ENCODE measurements around the gene ATP6V1B1. TPM values are rescaled to one million over a fixed set of nuclear protein-coding genes. Genes with fewer than 3 reads are reported as not detected.
A peak's percentile ranks its signal among the peaks of the same experiment; 100 is the strongest.

Gene ATP6V1B1
- total RNA-seq, 1 donor from 2014 or later: 6.3 TPM

DNA sequence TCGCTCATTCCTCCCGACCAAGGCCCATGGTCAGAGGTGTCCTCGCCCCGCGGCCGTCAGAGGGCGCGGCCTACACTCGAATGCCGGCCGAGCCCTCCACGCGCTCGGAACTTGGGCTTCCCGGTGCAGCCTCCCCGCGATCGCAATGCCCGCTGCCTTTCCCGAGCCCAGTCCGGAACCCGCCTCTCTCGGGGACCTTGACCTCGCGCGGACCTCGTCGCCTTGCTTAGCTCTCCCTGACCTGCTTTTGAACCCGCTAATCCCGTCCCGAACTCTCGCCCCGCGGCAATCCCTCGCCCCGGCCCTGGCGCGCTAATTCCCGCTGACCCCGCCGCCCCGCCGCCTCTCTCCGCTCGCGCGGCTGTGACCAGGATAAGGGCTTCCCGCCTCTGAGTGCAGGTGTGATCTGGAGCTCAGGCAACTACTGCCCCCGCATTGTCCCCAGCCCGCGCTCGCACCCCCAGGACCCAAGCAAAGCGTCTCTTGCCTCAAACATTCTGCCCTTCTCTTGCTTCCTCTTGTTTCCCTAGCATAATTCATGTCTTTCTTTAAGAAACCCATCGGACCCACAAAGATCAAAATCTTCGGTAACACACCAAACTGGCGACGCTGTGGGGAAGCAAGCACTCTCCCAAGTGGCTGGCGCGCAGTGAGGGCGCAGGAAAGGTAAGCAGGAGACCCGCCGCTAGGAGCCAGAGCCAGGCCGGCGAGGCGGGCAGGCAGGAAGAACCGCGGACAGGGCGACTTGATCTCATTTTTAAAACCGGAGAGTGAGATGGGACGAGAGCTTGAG, 46.6 kb upstream of the ATP6V1B1 start:
- peak; percentile 69 for DNase-seq (ENCODE audit: extremely low spot score, unreplicated experiment)
- TF ChIP-seq, protein P1, sequence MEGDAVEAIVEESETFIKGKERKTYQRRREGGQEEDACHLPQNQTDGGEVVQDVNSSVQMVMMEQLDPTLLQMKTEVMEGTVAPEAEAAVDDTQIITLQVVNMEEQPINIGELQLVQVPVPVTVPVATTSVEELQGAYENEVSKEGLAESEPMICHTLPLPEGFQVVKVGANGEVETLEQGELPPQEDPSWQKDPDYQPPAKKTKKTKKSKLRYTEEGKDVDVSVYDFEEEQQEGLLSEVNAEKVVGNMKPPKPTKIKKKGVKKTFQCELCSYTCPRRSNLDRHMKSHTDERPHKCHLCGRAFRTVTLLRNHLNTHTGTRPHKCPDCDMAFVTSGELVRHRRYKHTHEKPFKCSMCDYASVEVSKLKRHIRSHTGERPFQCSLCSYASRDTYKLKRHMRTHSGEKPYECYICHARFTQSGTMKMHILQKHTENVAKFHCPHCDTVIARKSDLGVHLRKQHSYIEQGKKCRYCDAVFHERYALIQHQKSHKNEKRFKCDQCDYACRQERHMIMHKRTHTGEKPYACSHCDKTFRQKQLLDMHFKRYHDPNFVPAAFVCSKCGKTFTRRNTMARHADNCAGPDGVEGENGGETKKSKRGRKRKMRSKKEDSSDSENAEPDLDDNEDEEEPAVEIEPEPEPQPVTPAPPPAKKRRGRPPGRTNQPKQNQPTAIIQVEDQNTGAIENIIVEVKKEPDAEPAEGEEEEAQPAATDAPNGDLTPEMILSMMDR (conservative IDR thresholded peaks at IDR 0.05): no peak
- H3K4me3 Mint-ChIP-seq: peak overlapping the region; percentile 82
- H3K27ac Mint-ChIP-seq: peak overlapping the region; percentile 22
- peaks cover 15% of the 10 kb centered on the region for H3K4me1 Mint-ChIP-seq (ENCODE audit: unreplicated experiment)
- peaks cover 7% of the 10 kb centered on the region for H3K36me3 Mint-ChIP-seq
- H3K27me3 Mint-ChIP-seq: peaks cover 99% of the 10 kb centered on the region
- H3K9me3 Mint-ChIP-seq: no peaks in the 10 kb centered on the region

DNA sequence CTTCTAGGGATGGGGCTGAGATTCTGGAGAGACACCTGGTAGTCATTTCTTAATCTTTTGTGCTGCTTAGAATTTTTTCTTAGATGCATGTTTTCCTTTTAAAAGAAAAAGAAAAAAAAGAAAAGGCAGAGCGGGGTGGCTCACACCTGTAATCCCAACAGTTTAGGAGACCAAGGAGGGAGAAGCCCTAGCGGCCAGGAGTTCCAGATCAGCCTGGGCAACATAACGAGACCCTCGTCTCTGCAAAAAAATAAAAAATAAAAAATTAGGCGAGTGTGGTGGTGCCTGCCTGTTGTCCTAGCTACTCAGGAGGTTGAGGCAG, 46.0 kb upstream of the ATP6V1B1 start:
- DNase-seq (ENCODE audit: extremely low spot score, unreplicated experiment): peak; percentile 18
- Mint-ChIP-seq H3K27me3 (peaks cover 99% of the 10 kb centered on the region), H3K4me1 (ENCODE audit: unreplicated experiment) (peaks cover 15% of the 10 kb centered on the region), H3K4me3 (peak overlapping the region; percentile 82), H3K27ac (no peak overlapping the region), H3K9me3 (no peaks in the 10 kb centered on the region), H3K36me3 (peaks cover 7% of the 10 kb centered on the region)
- TF ChIP-seq, protein P1 (conservative IDR thresholded peaks at IDR 0.05): no peak

DNA sequence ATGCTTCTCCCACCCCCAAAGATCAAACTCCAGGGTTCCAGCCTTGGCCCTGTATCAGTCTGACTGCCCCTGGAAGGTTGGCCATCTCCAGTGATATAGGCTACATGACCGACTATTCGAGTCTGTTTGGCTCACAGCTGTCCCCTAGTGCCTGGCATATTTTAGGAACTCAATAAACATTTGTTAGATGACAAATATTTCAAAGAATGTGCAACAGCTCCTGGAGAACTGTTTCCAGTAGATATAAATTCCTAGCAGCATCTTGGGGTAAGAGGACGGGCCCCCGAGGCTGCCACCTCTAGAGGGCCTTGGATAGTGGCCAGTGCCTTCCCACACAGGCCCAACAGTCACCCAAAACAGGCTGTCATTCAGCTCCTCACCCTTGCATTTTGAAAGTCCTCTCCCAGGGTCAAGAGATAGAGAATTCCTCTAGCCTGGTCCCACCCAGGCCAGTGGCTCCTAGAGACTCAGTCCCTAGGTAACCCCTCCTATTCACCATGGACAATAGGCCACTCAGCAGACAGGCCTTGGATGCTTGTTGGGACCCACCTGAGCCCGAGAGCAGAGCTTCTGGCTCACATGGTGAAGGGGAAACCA, 45.1 kb upstream of the ATP6V1B1 start:
- peak; percentile 52 for DNase-seq (ENCODE audit: extremely low spot score, unreplicated experiment)
- Mint-ChIP-seq H3K4me1 (ENCODE audit: unreplicated experiment) (peaks cover 15% of the 10 kb centered on the region), H3K4me3 (peak overlapping the region; percentile 39), H3K27ac (no peak overlapping the region), H3K36me3 (peaks cover 7% of the 10 kb centered on the region), H3K27me3 (peaks cover 99% of the 10 kb centered on the region), H3K9me3 (no peaks in the 10 kb centered on the region)
- TF ChIP-seq, protein P1 (conservative IDR thresholded peaks at IDR 0.05): no peak

DNA sequence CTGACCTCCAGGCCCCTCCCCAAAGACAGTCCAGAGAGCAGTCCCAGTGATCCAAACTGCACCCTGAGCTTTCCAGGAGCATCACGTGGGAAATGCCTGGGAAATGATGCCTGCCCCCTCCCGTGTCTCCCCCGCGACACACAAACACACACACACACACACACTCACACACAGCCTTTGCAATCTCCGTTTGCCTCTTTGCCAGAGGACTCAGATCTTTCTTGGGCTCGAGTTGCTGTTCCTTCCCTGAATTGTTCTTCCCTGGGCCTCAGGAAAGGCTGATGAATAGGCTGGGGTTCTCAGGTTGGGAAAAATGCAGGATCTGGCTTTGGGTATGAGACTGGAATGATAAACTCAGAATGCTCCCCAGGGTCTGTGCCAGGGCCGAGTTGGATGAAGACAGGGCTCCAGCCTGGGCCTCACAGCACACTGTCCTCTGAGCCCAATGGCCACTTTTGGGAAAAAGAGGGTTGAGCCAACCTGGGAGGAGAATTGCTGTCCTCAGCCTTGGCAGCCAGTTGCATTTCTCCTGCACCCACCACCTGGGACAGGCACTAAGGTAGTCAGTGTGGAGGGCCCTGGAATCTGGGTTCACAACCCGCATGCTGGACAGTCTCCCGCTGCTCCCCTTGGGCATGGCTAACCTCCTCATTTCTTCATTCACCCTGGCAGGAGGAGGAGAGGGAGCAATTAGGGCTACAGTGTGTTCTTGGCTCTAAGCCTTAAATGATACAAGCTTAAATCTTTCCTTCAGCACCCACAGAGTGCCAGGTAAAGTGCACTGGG, 43.9 kb upstream of the ATP6V1B1 start:
- no peaks in the 10 kb centered on the region for H3K9me3 Mint-ChIP-seq
- H3K27ac Mint-ChIP-seq: no peak overlapping the region
- H3K36me3 Mint-ChIP-seq: peaks cover 4% of the 10 kb centered on the region
- no peak overlapping the region for H3K4me3 Mint-ChIP-seq
- H3K27me3 Mint-ChIP-seq: peaks cover 100% of the 10 kb centered on the region
- peak; percentile 51 for DNase-seq (ENCODE audit: extremely low spot score, unreplicated experiment)
- TF ChIP-seq, protein P1 (conservative IDR thresholded peaks at IDR 0.05): no peak
- peaks cover 11% of the 10 kb centered on the region for H3K4me1 Mint-ChIP-seq (ENCODE audit: unreplicated experiment)

DNA sequence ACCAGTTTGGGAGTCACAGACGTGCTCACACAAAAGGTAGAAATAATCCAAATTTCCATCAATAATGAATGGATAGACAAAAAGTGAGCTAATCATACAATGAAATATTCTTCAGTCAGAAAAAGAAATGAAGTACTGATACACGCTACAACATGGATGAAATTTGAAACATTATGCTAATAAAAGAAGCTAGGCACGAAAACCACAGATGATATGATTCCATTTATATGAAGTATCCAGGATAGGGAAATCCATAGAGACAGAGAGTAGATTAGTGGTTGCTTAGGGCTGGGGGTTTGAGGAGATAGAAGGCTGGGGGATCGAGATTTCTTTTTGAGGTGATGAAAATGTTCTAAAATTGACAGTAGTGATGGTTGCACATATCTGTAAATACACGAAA, 43.0 kb upstream of the ATP6V1B1 start:
- Mint-ChIP-seq H3K9me3 (no peaks in the 10 kb centered on the region), H3K4me3 (no peak overlapping the region), H3K36me3 (no peaks in the 10 kb centered on the region), H3K27ac (no peak overlapping the region), H3K27me3 (peaks cover 100% of the 10 kb centered on the region), H3K4me1 (ENCODE audit: unreplicated experiment) (peaks cover 5% of the 10 kb centered on the region)
- DNase-seq (ENCODE audit: extremely low spot score, unreplicated experiment): no peak
- TF ChIP-seq, protein P1 (conservative IDR thresholded peaks at IDR 0.05): no peak
